RWPE1 (cell line): ENCODE results near the gene PTGER2.

ENCODE experiments used
- CTCF ChIA-PET: fragments of 350-600 bp; sonication (Branson Sonifier 250); formaldehyde crosslinking; extraction: SDS; loops from one replicate; lab custom pipeline; 2021; lab: Yijun Ruan, JAX
- POLR2A ChIA-PET: fragments of 400-600 bp; formaldehyde crosslinking; extraction: SDS; loops from one replicate; lab custom pipeline; 2020; ENCODE audit warnings: antibody characterized with exemption; ENCODE audit not compliant: low non-redundant PET; lab: Yijun Ruan, JAX
- DNase-seq: peaks from one replicate; pipeline ENCODE4 v3.0.0; 2012; ENCODE audit warnings: low spot score
- H3K27ac ChIP-seq: fragments of 450-650 bp; 2 replicates; pipeline ENCODE4 v1.5.1; 2017
- TF ChIP-seq, protein P1 (sequence below): fragments of 450-650 bp; conservative IDR thresholded peaks from 2 replicates; pipeline ENCODE4 v1.5.1; 2017; ENCODE audit warnings: low read depth, mild to moderate bottlenecking

Gene PTGER2

DNA sequence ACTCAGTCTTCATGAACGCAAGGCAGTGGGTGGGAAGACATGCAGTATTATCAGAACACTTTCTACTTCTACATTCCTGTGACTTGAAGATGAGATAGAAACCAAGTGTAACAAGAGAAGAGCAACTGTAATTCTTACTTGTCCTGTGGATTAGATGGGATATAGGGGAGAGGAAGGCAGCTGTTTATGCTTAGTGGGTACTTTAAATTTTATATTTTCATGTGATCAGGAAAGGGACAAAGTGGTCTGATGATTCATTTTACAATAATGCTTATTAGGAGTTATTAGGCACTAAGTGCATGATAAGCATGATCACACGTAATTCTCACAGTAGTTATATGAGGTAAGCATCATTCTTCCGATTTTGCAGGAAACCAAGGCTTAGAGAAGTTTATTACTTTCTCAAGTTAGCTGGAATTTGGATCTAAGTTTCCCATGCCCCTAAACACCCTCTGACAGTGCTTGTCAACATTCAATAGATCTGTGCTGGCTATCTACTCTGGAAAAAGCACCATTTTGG is 52.7 kb downstream of the PTGER2 start:
- POLR2A ChIA-PET = no interaction called here
- no peak for DNase-seq
- H3K27ac ChIP-seq = no peak overlapping the region
- TF ChIP-seq, protein P1, sequence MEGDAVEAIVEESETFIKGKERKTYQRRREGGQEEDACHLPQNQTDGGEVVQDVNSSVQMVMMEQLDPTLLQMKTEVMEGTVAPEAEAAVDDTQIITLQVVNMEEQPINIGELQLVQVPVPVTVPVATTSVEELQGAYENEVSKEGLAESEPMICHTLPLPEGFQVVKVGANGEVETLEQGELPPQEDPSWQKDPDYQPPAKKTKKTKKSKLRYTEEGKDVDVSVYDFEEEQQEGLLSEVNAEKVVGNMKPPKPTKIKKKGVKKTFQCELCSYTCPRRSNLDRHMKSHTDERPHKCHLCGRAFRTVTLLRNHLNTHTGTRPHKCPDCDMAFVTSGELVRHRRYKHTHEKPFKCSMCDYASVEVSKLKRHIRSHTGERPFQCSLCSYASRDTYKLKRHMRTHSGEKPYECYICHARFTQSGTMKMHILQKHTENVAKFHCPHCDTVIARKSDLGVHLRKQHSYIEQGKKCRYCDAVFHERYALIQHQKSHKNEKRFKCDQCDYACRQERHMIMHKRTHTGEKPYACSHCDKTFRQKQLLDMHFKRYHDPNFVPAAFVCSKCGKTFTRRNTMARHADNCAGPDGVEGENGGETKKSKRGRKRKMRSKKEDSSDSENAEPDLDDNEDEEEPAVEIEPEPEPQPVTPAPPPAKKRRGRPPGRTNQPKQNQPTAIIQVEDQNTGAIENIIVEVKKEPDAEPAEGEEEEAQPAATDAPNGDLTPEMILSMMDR = no peak
- CTCF ChIA-PET = interaction anchor here (0.6 kb wide), 1 partner anchor 11 kb away, joined by 3 read pairs; no protein-coding TSS in a partner anchor

DNA sequence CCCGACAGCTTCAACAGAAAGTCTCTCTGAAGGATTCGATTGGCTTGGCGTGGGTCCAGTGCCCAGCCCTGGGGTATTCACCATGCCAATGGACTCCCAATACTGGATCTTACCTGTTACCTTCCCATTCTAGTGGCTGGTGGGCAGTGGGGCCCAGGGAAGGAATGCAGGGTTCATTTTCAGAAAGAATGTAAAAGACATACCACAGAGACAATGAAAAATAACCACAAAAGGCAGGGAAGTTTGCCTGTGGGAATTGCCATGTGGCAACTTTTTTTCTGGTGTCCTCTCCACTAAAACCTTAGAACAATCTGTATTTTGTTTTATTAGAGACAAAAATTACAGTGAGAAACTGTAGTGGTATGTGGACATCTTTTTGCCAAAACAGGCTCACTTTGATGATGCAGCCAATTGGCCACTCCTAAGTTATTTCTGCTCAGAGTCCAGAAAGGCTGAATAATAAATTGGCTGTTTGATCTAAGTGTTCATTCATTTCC is 55.2 kb downstream of the PTGER2 start:
- no peak for DNase-seq
- TF ChIP-seq, protein P1 = no peak
- H3K27ac ChIP-seq = peak overlapping the region; percentile 71
- ChIA-PET CTCF (no interaction called here), POLR2A (no interaction called here)

DNA sequence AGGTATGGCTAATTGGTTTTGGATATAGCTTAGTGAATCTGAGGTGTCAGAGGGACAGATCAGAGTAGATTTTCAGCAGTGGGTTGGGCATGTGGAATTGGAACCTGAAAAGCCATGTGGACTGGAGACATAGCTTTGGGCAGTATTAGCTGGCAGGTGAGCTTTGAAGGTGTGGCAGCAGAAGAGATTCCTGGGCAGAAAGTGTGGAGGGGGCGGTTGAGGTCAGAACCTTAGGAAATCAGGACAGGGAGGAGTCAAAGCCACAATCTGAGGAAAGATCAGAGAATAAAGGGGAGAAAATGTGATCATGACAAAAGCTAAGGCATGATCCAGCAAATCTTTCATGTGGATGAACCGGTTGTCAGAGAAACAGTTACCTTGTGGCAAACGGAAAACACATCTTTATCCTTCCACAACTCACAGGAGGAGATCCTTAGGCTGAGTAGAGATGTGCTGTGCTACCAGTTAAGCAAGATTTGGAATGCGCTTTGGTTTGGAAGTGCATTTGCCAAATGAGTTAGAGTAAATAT is 56.4 kb downstream of the PTGER2 start:
- POLR2A ChIA-PET = no interaction called here
- DNase-seq = peak; percentile 56
- TF ChIP-seq, protein P1 = no peak
- CTCF ChIA-PET = no interaction called here
- H3K27ac ChIP-seq = no peak overlapping the region

DNA sequence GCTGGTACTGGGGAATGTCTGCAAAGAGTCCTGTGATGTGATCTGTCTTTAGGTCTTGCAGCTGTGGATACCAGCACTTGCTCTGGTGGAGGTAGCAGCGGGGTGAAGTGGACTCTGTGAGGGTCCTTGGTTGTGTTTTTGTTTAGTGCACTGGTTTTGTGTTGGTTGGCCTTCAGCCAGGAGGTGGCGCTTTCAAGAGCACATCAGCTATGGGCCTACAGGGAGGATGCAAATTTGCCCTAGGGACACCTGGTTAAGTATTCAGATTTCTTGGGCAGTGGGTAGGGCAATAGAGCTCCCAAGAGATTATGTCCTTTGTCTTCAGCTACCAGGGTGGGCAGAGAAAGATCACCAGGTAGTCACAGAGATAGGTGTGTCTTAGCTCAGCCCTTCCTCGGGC is 63.8 kb downstream of the PTGER2 start:
- no peak overlapping the region for H3K27ac ChIP-seq
- DNase-seq = no peak
- TF ChIP-seq, protein P1 = no peak
- ChIA-PET CTCF (interaction anchor here (0.7 kb wide), 1 partner anchor 11 kb away, joined by 3 read pairs; no protein-coding TSS in a partner anchor), POLR2A (no interaction called here)
